Measurements from ENCODE around the gene LGALS14. TPM values are rescaled to one million over a fixed set of nuclear protein-coding genes. Genes with fewer than 3 reads are reported as not detected.
"Not testable (repeated sequence)": the region's sequence is repeated elsewhere in the genome, so short reads cannot be mapped to it uniquely, and the experiment has no call there.

LGALS14 gene
- total RNA-seq, 2 donors from 2014 or later, result not detected

DNA sequence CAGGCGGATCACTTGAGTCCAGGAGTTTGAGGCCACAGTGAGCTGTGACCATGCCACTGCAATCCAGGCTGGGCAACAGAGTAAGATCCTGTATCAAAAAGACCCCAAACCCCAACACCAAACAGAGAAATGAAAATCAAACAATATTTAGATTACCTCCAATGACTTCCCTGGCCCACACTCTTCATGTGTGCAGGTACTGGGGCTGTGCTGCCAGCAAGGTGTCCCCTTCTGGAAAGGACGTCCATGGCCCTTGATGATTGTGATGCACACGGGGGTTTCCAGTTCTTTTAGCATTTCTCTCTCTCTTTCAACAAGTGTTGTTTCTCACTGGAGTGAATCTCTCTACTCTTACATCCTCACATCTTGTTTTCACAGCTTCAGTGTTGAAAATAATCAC is 23.7 kb upstream of the LGALS14 start:
- no peak for TF ChIP-seq POLR2A (IDR thresholded peaks at IDR 0.05)
- TF ChIP-seq POLR2AphosphoS5 (IDR thresholded peaks at IDR 0.05), result no peak
- TF ChIP-seq, protein P1, sequence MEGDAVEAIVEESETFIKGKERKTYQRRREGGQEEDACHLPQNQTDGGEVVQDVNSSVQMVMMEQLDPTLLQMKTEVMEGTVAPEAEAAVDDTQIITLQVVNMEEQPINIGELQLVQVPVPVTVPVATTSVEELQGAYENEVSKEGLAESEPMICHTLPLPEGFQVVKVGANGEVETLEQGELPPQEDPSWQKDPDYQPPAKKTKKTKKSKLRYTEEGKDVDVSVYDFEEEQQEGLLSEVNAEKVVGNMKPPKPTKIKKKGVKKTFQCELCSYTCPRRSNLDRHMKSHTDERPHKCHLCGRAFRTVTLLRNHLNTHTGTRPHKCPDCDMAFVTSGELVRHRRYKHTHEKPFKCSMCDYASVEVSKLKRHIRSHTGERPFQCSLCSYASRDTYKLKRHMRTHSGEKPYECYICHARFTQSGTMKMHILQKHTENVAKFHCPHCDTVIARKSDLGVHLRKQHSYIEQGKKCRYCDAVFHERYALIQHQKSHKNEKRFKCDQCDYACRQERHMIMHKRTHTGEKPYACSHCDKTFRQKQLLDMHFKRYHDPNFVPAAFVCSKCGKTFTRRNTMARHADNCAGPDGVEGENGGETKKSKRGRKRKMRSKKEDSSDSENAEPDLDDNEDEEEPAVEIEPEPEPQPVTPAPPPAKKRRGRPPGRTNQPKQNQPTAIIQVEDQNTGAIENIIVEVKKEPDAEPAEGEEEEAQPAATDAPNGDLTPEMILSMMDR (IDR thresholded peaks at IDR 0.05), result no peak
- no peak for DNase-seq (ENCODE audit: low spot score)
- 94% methylated on average over 3 of the region's 3 CpGs for WGBS
- no peaks in the 10 kb centered on the region for H3K36me3 ChIP-seq
- H3K9me3 ChIP-seq, result no peaks in the 10 kb centered on the region
- no peak overlapping the region for H3K27ac ChIP-seq
- intact Hi-C loops (cut with DNase I), result no loop called here
- peaks cover 8% of the 10 kb centered on the region for H3K4me1 ChIP-seq (replicated peaks)
- H3K27me3 ChIP-seq (replicated peaks; ENCODE audit: insufficient read depth), result no peaks in the 10 kb centered on the region
- no peak overlapping the region for H3K4me3 ChIP-seq

DNA sequence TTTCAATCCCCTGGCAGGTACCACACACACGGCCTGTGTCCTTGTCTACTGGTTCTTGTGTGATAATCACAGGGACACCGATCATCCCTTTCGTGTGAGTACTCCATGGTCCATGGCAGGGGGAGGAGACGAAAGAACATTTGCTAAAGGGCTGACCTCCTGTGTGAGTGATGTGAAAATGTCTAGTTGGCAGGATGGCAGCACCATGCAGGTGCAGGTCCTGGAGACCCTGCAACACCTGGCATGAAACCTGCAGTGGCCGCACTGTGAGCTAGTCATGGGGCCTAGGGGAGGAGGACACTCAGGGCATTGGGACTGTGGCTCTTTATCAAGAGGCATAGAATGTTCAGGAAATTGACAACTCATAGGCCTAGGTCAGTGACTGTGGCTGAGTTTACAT is 22.9 kb upstream of the LGALS14 start:
- WGBS, result 84% methylated on average over 5 of the region's 5 CpGs
- DNase-seq (ENCODE audit: low spot score), result no peak

DNA sequence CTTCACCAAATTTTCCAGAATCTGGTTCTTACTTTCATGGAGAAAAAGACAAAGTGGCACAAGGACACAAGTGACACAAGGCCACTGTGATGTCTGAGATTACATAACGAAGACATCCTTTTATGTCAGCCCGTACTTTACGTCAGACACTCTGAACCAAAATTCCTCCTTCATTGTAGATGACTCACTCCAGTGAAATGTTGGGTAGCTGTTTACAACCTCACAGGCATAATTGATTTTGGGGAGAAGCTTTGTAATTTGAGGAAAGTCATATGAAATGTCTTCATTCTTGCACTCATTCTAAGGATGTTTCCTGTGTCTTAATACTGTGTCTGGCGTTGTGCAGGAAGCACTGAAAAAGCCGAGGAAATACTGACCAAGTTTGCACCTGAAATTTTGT is 20.0 kb upstream of the LGALS14 start:
- intact Hi-C loops (cut with DNase I), result no loop called here
- no peak for DNase-seq (ENCODE audit: low spot score)
- WGBS, result 54% methylated on average over 5 of the region's 5 CpGs
- H3K9me3 ChIP-seq, result no peaks in the 10 kb centered on the region
- no peak overlapping the region for H3K4me3 ChIP-seq
- no peaks in the 10 kb centered on the region for H3K36me3 ChIP-seq
- no peaks in the 10 kb centered on the region for H3K27me3 ChIP-seq (replicated peaks; ENCODE audit: insufficient read depth)
- H3K4me1 ChIP-seq (replicated peaks), result no peaks in the 10 kb centered on the region
- H3K27ac ChIP-seq, result no peak overlapping the region
- no peak for TF ChIP-seq POLR2AphosphoS5 (IDR thresholded peaks at IDR 0.05)
- TF ChIP-seq, protein P1 (IDR thresholded peaks at IDR 0.05), result no peak

More for the DNA sequence above, 22.9 kb upstream of the LGALS14 start:
- Histone ChIP-seq H3K27me3 (replicated peaks; ENCODE audit: insufficient read depth) (no peaks in the 10 kb centered on the region), H3K9me3 (no peaks in the 10 kb centered on the region), H3K36me3 (no peaks in the 10 kb centered on the region), H3K4me1 (replicated peaks) (peaks cover 8% of the 10 kb centered on the region), H3K4me3 (no peak overlapping the region), H3K27ac (no peak overlapping the region)
- TF ChIP-seq, protein P1 (IDR thresholded peaks at IDR 0.05), result no peak
- TF ChIP-seq POLR2A (IDR thresholded peaks at IDR 0.05) (no peak), POLR2AphosphoS5 (IDR thresholded peaks at IDR 0.05) (no peak)
- intact Hi-C loops (cut with DNase I), result no loop called here

DNA sequence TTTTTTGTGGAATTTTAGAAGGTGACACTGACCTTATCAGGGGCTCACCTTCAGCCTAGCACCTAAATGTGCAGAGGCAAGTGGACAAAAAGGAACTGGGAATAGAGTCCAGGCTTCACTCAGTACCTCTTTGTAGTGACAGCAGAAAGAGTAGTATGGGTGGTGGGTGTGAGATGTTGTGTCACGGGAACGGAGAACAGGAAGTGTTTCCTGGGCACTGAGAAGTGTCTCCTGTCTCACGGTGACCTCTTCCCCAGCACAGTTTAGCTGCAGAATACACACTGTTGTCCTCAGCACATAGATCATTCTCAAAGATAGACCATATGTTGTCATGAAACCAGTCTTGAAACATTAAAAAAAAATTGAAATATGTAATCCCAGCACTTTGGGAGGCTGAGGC is 17.5 kb upstream of the LGALS14 start:
- no peaks in the 10 kb centered on the region for H3K4me1 ChIP-seq (replicated peaks)
- no peaks in the 10 kb centered on the region for H3K9me3 ChIP-seq
- H3K36me3 ChIP-seq, result no peaks in the 10 kb centered on the region
- intact Hi-C loops (cut with DNase I), result no loop called here
- H3K4me3 ChIP-seq, result no peak overlapping the region
- no peak for DNase-seq (ENCODE audit: low spot score)
- WGBS, result 78% methylated on average over 3 of the region's 3 CpGs
- H3K27me3 ChIP-seq (replicated peaks; ENCODE audit: insufficient read depth), result no peaks in the 10 kb centered on the region
- H3K27ac ChIP-seq, result no peak overlapping the region
- TF ChIP-seq, protein P1 (IDR thresholded peaks at IDR 0.05), result no peak
- TF ChIP-seq POLR2A (IDR thresholded peaks at IDR 0.05), result no peak
- TF ChIP-seq POLR2AphosphoS5 (IDR thresholded peaks at IDR 0.05), result no peak

DNA sequence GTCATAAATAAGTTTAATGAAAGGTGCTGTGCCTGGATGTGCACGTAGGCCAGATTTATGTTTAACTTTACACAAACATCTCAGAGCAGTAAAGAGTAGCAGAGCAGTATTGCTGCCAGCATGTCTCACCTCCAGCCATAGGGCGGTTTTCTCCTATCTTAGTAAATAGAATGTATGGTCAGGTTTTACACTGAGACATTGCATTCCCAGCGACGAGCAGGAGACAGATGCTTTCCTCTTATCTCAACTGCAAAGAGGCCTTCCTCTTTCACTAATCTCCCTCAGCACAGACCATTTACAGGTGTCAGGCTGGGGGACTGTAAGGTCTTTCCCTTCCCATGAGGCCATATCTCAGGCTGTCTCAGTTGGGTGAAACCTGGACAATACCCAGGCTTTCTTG is 15.6 kb upstream of the LGALS14 start:
- H3K27ac ChIP-seq, result peak overlapping the region in 1 of 2 donors; percentile 21
- H3K9me3 ChIP-seq; H3K36me3 ChIP-seq; H3K4me1 ChIP-seq (replicated peaks); H3K27me3 ChIP-seq (replicated peaks; ENCODE audit: insufficient read depth); intact Hi-C loops (cut with DNase I); H3K4me3 ChIP-seq; DNase-seq (ENCODE audit: low spot score): not testable (repeated sequence)
- WGBS, result 50% methylated on average over 4 of the region's 4 CpGs
